K562 (cell line): Measurements from ENCODE around the gene SYNGR4. TPM values are rescaled to one million over a fixed set of nuclear protein-coding genes. Genes with fewer than 3 reads are reported as not detected.

Experiments
- ATF7 ChIP-seq: fragments of 450-650 bp; IDR thresholded peaks from 2 replicates; pipeline ENCODE4 v1.7.1; 2014; ENCODE audit warnings: mild to moderate bottlenecking, moderate library complexity
- CREB5 ChIP-seq: fragments of 250-450 bp; sonication (Bioruptor Pico); IDR thresholded peaks from 2 replicates; pipeline ENCODE4 v1.5.0; 2020; ENCODE audit warnings: mild to moderate bottlenecking
- E4F1 ChIP-seq: fragments of 250-450 bp; sonication (Bioruptor Pico); IDR thresholded peaks from 2 replicates; pipeline ENCODE4 v1.5.0; 2021; ENCODE audit warnings: mild to moderate bottlenecking, borderline replicate concordance
- EP400 ChIP-seq: fragments of 450-650 bp; IDR thresholded peaks from 2 replicates; pipeline ENCODE4 v1.6.1; 2017; ENCODE audit warnings: antibody characterized with exemption, mild to moderate bottlenecking, moderate library complexity
- HDAC8 ChIP-seq: fragments of 450-650 bp; IDR thresholded peaks from 2 replicates; pipeline ENCODE4 v1.6.1; 2016; ENCODE audit warnings: mild to moderate bottlenecking, missing genetic modification characterization, moderate library complexity, missing compliant biosample characterization
- HNRNPLL ChIP-seq: fragments of 200-400 bp; formaldehyde crosslinking; IDR thresholded peaks from 2 replicates; pipeline ENCODE4 v1.6.1; 2017; ENCODE audit warnings: low read length, low read depth, mild to moderate bottlenecking; ENCODE audit not compliant: poor library complexity, severe bottlenecking
- IFI16 ChIP-seq: fragments of 250-450 bp; sonication (Bioruptor Pico); IDR thresholded peaks from 2 replicates; pipeline ENCODE4 v2.1.2; 2022; ENCODE audit warnings: mild to moderate bottlenecking, inconsistent platforms
- IRF9 ChIP-seq: fragments of 450-650 bp; IDR thresholded peaks from 2 replicates; pipeline ENCODE4 v1.6.1; 2016; ENCODE audit warnings: missing biosample characterization, missing genetic modification characterization
- JUNB ChIP-seq: fragments of 450-650 bp; formaldehyde crosslinking; conservative IDR thresholded peaks from 2 replicates; pipeline ENCODE4 v1.4.0; 2020; ENCODE audit warnings: mild to moderate bottlenecking
- KDM2B ChIP-seq: fragments of 250-450 bp; sonication (Bioruptor Pico); IDR thresholded peaks from 2 replicates; pipeline ENCODE4 v1.8.0; 2021; ENCODE audit warnings: mild to moderate bottlenecking, moderate library complexity
- NCOA4 ChIP-seq: fragments of 450-650 bp; IDR thresholded peaks from 2 replicates; pipeline ENCODE4 v1.6.1; 2018; ENCODE audit warnings: mild to moderate bottlenecking; ENCODE audit not compliant: partially characterized antibody
- SAFB2 ChIP-seq: fragments of 200-400 bp; formaldehyde crosslinking; IDR thresholded peaks from 2 replicates; pipeline ENCODE4 v1.6.1; 2018; ENCODE audit warnings: borderline replicate concordance, low read length, low read depth, moderate library complexity; ENCODE audit not compliant: severe bottlenecking
- SMAD2 ChIP-seq: fragments of 150-350 bp; IDR thresholded peaks from 2 replicates; pipeline ENCODE4 v1.6.1; 2014; ENCODE audit warnings: low read depth, mild to moderate bottlenecking, low read length
- SMAD3 ChIP-seq: fragments of 450-650 bp; formaldehyde crosslinking; conservative IDR thresholded peaks from 2 replicates; pipeline ENCODE4 v1.4.0; 2020; ENCODE audit warnings: mild to moderate bottlenecking
- SPI1 ChIP-seq: IDR thresholded peaks from 2 replicates; pipeline ENCODE4 v1.6.1; 2011; ENCODE audit warnings: low read depth, low read length, control low read depth, borderline replicate concordance
- THRB ChIP-seq: fragments of 450-650 bp; formaldehyde crosslinking; conservative IDR thresholded peaks from 2 replicates; pipeline ENCODE4 v1.4.0; 2022; ENCODE audit warnings: mild to moderate bottlenecking, missing genetic modification characterization
- XRCC5 ChIP-seq: fragments of 200-400 bp; formaldehyde crosslinking; IDR thresholded peaks from 2 replicates; pipeline ENCODE4 v1.6.1; 2017; ENCODE audit warnings: low read depth, mild to moderate bottlenecking, low read length
- ZC3H11A ChIP-seq: IDR thresholded peaks from 2 replicates; pipeline ENCODE4 v1.6.1; 2012; ENCODE audit warnings: low read depth, low read length, improper control_type of control experiment
- ZNF133 ChIP-seq: fragments of 250-450 bp; sonication (Bioruptor Pico); IDR thresholded peaks from 2 replicates; pipeline ENCODE4 v1.4.0; 2020; ENCODE audit warnings: mild to moderate bottlenecking
- ZNF239 ChIP-seq: fragments of 250-450 bp; sonication (Bioruptor Pico); IDR thresholded peaks from 2 replicates; pipeline ENCODE4 v1.4.0; 2020; ENCODE audit warnings: mild to moderate bottlenecking
- ZNF561 ChIP-seq: fragments of 450-650 bp; formaldehyde crosslinking; conservative IDR thresholded peaks from 2 replicates; pipeline ENCODE4 v1.4.0; 2020; ENCODE audit warnings: mild to moderate bottlenecking, moderate library complexity
- ZNF717 ChIP-seq: fragments of 250-450 bp; sonication (Bioruptor Pico); IDR thresholded peaks from 2 replicates; pipeline ENCODE4 v1.5.0; 2021
- ZNF75A ChIP-seq: fragments of 450-650 bp; formaldehyde crosslinking; IDR thresholded peaks from 2 replicates; pipeline ENCODE4 v1.4.0; 2020; ENCODE audit warnings: mild to moderate bottlenecking
- polyA plus RNA-seq, 8 experiments: library from polyadenylated mRNA; depleted of rRNA in 4 of 8; stranded (reverse) in 5 of 8; unstranded in 3 of 8; fragments of >200 nt; fragmentation: Nextera tagmentation in 2 of 8; fragmentation: Illumina TruSeq in 1 of 8; extraction: Ambion mirVana in 2 of 8; extraction: Trizol in 1 of 8; gene quantifications; 2 replicates each; pipeline versions ENCODE4 v1.2.1 to v1.2.3, GENCODE V29; 2011 to 2014; ENCODE audit warnings: inconsistent platforms in 1 of 8, missing spikeins in 1 of 8
- total RNA-seq, 7 experiments: library from RNA; depleted of rRNA in 6 of 7; stranded (reverse); fragments of >200 nt in 6 of 7; fragmentation: Illumina TruSeq in 2 of 7; extraction: Trizol in 2 of 7; gene quantifications; 2 replicates each; pipeline versions ENCODE4 v1.2.1 to v1.2.3, GENCODE V29; 2011 to 2021; ENCODE audit warnings: low replicate concordance in 1 of 7

The SYNGR4 gene
- total and polyA plus RNA-seq, 9 of the 15 experiments (the other 6 are each of a cell fraction or from before 2014, with no cell fraction given): 0.07 to 0.14 TPM; not detected in 7

DNA sequence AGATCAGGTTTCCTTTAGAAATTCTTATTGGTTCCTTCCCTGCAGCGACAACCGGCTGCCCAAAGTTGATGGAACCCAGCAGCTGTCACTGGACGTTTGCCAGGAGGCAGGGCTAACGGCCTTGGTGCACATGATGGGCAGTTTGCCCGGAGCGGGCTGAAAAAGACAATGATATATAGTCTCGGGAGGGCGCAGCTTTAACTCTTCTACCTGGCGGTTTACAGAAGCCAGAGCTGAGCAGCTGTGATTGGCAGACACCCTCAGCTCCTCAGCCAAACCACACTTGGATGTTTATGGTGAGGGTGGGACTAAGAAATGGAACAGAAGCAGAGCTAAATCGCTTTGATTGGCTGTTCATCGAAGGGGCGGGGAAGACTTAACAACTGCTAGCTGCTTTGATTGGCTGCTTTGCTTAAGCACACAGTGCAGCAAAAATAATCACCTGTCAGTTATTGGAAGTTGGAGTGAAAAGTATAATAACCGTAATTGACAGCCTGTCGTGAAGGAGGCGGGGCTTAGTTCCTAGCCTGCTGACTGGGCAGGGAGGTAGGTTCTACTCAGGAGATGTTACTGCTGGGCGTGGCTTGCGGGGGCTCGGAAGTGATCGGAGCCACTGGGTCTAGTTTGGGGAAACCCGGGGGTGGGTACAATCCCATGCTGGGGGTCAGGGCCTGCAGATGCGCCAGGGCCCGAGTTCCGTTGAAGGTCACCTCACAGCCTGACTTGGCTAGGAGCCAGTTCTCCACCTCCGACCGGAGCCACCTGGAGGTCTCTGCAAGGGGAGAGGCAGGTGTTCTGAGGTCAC is 31.3 kb upstream of the SYNGR4 start (continued):
- no peak for TF ChIP-seq THRB (CRISPR knock-in tag)
- TF ChIP-seq ZC3H11A: no peak
- TF ChIP-seq NCOA4: no peak
- TF ChIP-seq SAFB2: no peak
- TF ChIP-seq KDM2B (CRISPR knock-in tag): no peak
- TF ChIP-seq ZNF75A (CRISPR knock-in tag): no peak
- no peak for TF ChIP-seq SPI1
- no peak for TF ChIP-seq CREB5 (CRISPR knock-in tag)
- no peak for TF ChIP-seq IRF9 (tag)
- TF ChIP-seq JUNB (CRISPR knock-in tag): no peak
- no peak for TF ChIP-seq SMAD3
- TF ChIP-seq EP400: no peak; the same call in 1 of the 2 replicates
- peak; percentile 21 for TF ChIP-seq HNRNPLL
- TF ChIP-seq ATF7: peak; percentile 60; the same call in 1 of the 2 replicates
- TF ChIP-seq HDAC8 (tag): no peak
- TF ChIP-seq ZNF239 (CRISPR knock-in tag): no peak
- TF ChIP-seq XRCC5: 0 out of 2 replicates have a peak, but pooled peaks have one; percentile 49
- TF ChIP-seq E4F1: peak; percentile 85; the same call in 1 of the 2 replicates
- no peak for TF ChIP-seq IFI16 (CRISPR knock-in tag)
- peak; percentile 62; the same call in 1 of the 2 replicates for TF ChIP-seq ZNF717 (CRISPR knock-in tag)
- no peak for TF ChIP-seq SMAD2
- TF ChIP-seq ZNF561 (CRISPR knock-in tag): no peak
- no peak for TF ChIP-seq ZNF133 (CRISPR knock-in tag)
